IMR-90 (cell line): Measurements from ENCODE around the gene KDSR. TPM values are rescaled to one million over a fixed set of nuclear protein-coding genes. Genes with fewer than 3 reads are reported as not detected.

Source experiments
- ATAC-seq: fragments of 200-7000 bp; cut with Tn5 transposase; 2 replicates; pipeline ENCODE4 v1.9.1; 2020; ENCODE audit warnings: low read depth, mild to moderate bottlenecking, moderate library complexity
- BruUV-seq: library from RNA; stranded (reverse); fragments of 400-500 nt; replicated peaks from 2 replicates; lab custom pipeline; 2021; lab: Mats Ljungman, UMichigan
- CTCF ChIA-PET: fragments of 300-600 bp; formaldehyde crosslinking; extraction: SDS; loops from one replicate; lab custom pipeline; 2021; ENCODE audit warnings: antibody characterized with exemption; lab: Yijun Ruan, JAX
- POLR2A ChIA-PET: fragments of 300-600 bp; sonication (Branson Sonifier 250); formaldehyde crosslinking; loops from one replicate; lab custom pipeline; 2022; ENCODE audit warnings: antibody characterized with exemption; ENCODE audit not compliant: unreplicated experiment; lab: Charles Lee
- DNase-seq: peaks from one replicate; pipeline ENCODE4 v3.0.0; 2013
- H2AFZ ChIP-seq: replicated peaks from 2 replicates; pipeline ENCODE3; 2013; ENCODE audit warnings: low read length, mild to moderate bottlenecking; ENCODE audit not compliant: poor library complexity
- H2AK5ac ChIP-seq: 2 replicates; pipeline ENCODE4 v1.6.1; 2013; ENCODE audit warnings: low read depth, low read length, inconsistent platforms
- H2AK9ac ChIP-seq: replicated peaks from 2 replicates; pipeline ENCODE3; 2013; ENCODE audit warnings: mild to moderate bottlenecking, low read depth, low read length, moderate library complexity; ENCODE audit not compliant: poor library complexity
- H2BK120ac ChIP-seq: 2 replicates; pipeline ENCODE4 v1.6.1; 2013; ENCODE audit warnings: low read depth, low read length, inconsistent platforms
- H2BK15ac ChIP-seq: 3 replicates; pipeline ENCODE4 v1.6.1; 2013; ENCODE audit warnings: low read depth, low read length, inconsistent platforms
- H2BK20ac ChIP-seq: 2 replicates; pipeline ENCODE4 v1.6.1; 2013; ENCODE audit warnings: low read depth, mild to moderate bottlenecking, inconsistent platforms, low read length, moderate library complexity
- H2BK5ac ChIP-seq: 2 replicates; pipeline ENCODE4 v1.6.1; 2013; ENCODE audit warnings: mild to moderate bottlenecking, low read depth, low read length, inconsistent platforms; ENCODE audit not compliant: poor library complexity, severe bottlenecking
- H3K14ac ChIP-seq: replicated peaks from 2 replicates; pipeline ENCODE4 v1.6.1; 2013; ENCODE audit warnings: low read depth, low read length, inconsistent platforms
- H3K18ac ChIP-seq: 2 replicates; pipeline ENCODE4 v1.6.1; 2013; ENCODE audit warnings: low read depth, low read length, control low read depth
- H3K23ac ChIP-seq: 2 replicates; pipeline ENCODE4 v1.6.1; 2013; ENCODE audit warnings: low read depth, low read length, inconsistent platforms
- H3K27ac ChIP-seq: 2 replicates; pipeline ENCODE4 v1.5.1; 2013; ENCODE audit warnings: mild to moderate bottlenecking, control low read depth, low read length; ENCODE audit not compliant: insufficient read depth
- H3K27me3 ChIP-seq: 2 replicates; pipeline ENCODE4 v1.6.1; 2013; ENCODE audit warnings: low read length; ENCODE audit not compliant: control insufficient read depth, insufficient read depth
- H3K36me3 ChIP-seq: 2 replicates; pipeline ENCODE4 v1.6.1; 2013; ENCODE audit warnings: low read length, mixed read lengths; ENCODE audit not compliant: control insufficient read depth, insufficient read depth
- H3K4ac ChIP-seq: 2 replicates; pipeline ENCODE4 v1.6.1; 2013; ENCODE audit warnings: low read depth, low read length, inconsistent platforms
- H3K4me1 ChIP-seq: 2 replicates; pipeline ENCODE4 v1.6.1; 2013; ENCODE audit warnings: low read length, mixed read lengths; ENCODE audit not compliant: control insufficient read depth, insufficient read depth
- H3K4me2 ChIP-seq: 2 replicates; pipeline ENCODE4 v1.6.1; 2013; ENCODE audit warnings: low read depth, mild to moderate bottlenecking, control low read depth, low read length, moderate library complexity
- H3K4me3 ChIP-seq: 2 replicates; pipeline ENCODE4 v1.5.1; 2013; ENCODE audit warnings: low read depth, mild to moderate bottlenecking, control low read depth, low read length, moderate library complexity; ENCODE audit not compliant: insufficient read depth
- H3K56ac ChIP-seq: 2 replicates; pipeline ENCODE4 v1.6.1; 2013; ENCODE audit warnings: low read length, inconsistent platforms; ENCODE audit not compliant: insufficient read depth; ENCODE audit errors: extremely low read depth
- H3K79me1 ChIP-seq, 2 experiments: 2 replicates each; pipeline ENCODE4 v1.6.1; 2013; ENCODE audit warnings: low read length in 2 of 2, inconsistent platforms in 1 of 2, low read depth in 1 of 2
- H3K9ac ChIP-seq: 2 replicates; pipeline ENCODE4 v1.6.1; 2013; ENCODE audit warnings: low read depth, low read length, control low read depth
- H3K9me1 ChIP-seq: 2 replicates; pipeline ENCODE4 v1.6.1; 2013; ENCODE audit warnings: low read length, inconsistent platforms; ENCODE audit not compliant: insufficient read depth
- H3K9me3 ChIP-seq: 2 replicates; pipeline ENCODE4 v1.6.1; 2013; ENCODE audit warnings: low read length; ENCODE audit not compliant: control insufficient read depth, insufficient read depth
- H4K20me1 ChIP-seq: 2 replicates; pipeline ENCODE4 v1.6.1; 2013; ENCODE audit warnings: low read length, inconsistent platforms; ENCODE audit not compliant: insufficient read depth
- H4K5ac ChIP-seq: 2 replicates; pipeline ENCODE4 v1.6.1; 2013; ENCODE audit warnings: mild to moderate bottlenecking, low read depth, low read length, control low read depth
- H4K8ac ChIP-seq, 2 experiments: 2 replicates each; pipeline ENCODE4 v1.6.1; 2013; ENCODE audit warnings: low read depth in 2 of 2, low read length in 2 of 2, control low read depth in 1 of 2, inconsistent platforms in 1 of 2
- H4K91ac ChIP-seq: 2 replicates; pipeline ENCODE4 v1.6.1; 2013; ENCODE audit warnings: low read depth, low read length, inconsistent platforms; ENCODE audit not compliant: insufficient read depth
- CEBPB ChIP-seq: IDR thresholded peaks from 2 replicates; pipeline ENCODE4 v1.6.1; 2012; ENCODE audit warnings: low read depth, low read length, improper control_type of control experiment
- CHD1 ChIP-seq: IDR thresholded peaks from 2 replicates; pipeline ENCODE4 v1.6.1; 2012; ENCODE audit warnings: low read depth, low read length, improper control_type of control experiment
- FOS ChIP-seq: fragments of 150-350 bp; IDR thresholded peaks from 2 replicates; pipeline ENCODE4 v1.6.1; 2016; ENCODE audit warnings: low read depth, low read length
- MAFK ChIP-seq: IDR thresholded peaks from 2 replicates; pipeline ENCODE4 v1.6.1; 2012; ENCODE audit warnings: low read depth, low read length, improper control_type of control experiment
- MAZ ChIP-seq: IDR thresholded peaks from 2 replicates; pipeline ENCODE4 v1.6.1; 2012; ENCODE audit warnings: low read depth, mild to moderate bottlenecking, low read length, improper control_type of control experiment, moderate library complexity, borderline replicate concordance
- MXI1 ChIP-seq: IDR thresholded peaks from 2 replicates; pipeline ENCODE4 v1.6.1; 2012; ENCODE audit warnings: low read depth, mild to moderate bottlenecking, low read length, moderate library complexity, borderline replicate concordance
- NFE2L2 ChIP-seq: fragments of 150-350 bp; IDR thresholded peaks from 2 replicates; pipeline ENCODE4 v1.6.1; 2016; ENCODE audit warnings: low read depth, mild to moderate bottlenecking, low read length
- POLR2A ChIP-seq: IDR thresholded peaks from 2 replicates; pipeline ENCODE4 v1.6.1; 2012; ENCODE audit warnings: mild to moderate bottlenecking, low read depth, low read length
- RAD21 ChIP-seq: IDR thresholded peaks from 2 replicates; pipeline ENCODE4 v1.6.1; 2012; ENCODE audit warnings: low read length, improper control_type of control experiment
- RCOR1 ChIP-seq: IDR thresholded peaks from 2 replicates; pipeline ENCODE4 v1.6.1; 2012; ENCODE audit warnings: mild to moderate bottlenecking, low read length, improper control_type of control experiment; ENCODE audit not compliant: insufficient replicate concordance
- RFX5 ChIP-seq: IDR thresholded peaks from 2 replicates; pipeline ENCODE4 v1.8.0; 2012; ENCODE audit warnings: low read depth, mild to moderate bottlenecking, low read length, moderate library complexity
- SMC3 ChIP-seq: fragments of 150-350 bp; IDR thresholded peaks from 2 replicates; pipeline ENCODE4 v1.6.1; 2016; ENCODE audit warnings: low read depth, mild to moderate bottlenecking, antibody characterized with exemption, low read length, moderate library complexity
- WGBS, 2 experiments: methylation state at CpG; one replicate each; pipeline versions ENCODE4 v1.1.5 to v1.1.7; 2013; ENCODE audit warnings: missing lambda C conversion rate in 2 of 2; ENCODE audit not compliant: insufficient read length in 1 of 2; ENCODE audit errors: extremely low coverage in 2 of 2; 5-methylcytosine and 5-hydroxymethylcytosine counted together
- dilution Hi-C: fragments of 300-500 bp; cut with HindIII; formaldehyde crosslinking; loops from one replicate; pipeline ENCODE4 v1.14.3; 2018; ENCODE audit warnings: low sequenced_read_pairs; ENCODE audit not compliant: unreplicated experiment
- in situ Hi-C: fragments of 300-500 bp; cut with MboI; formaldehyde crosslinking; loops from 3 replicates; pipeline ENCODE4 v1.14.3; 2019; ENCODE audit warnings: low sequenced_read_pairs, inconsistent platforms, mixed read lengths
- intact Hi-C: fragments of 100-400 bp; cut with micrococcal nuclease; formaldehyde crosslinking; loops from 2 replicates; pipeline ENCODE4 v1.10.0; 2022
- polyA plus RNA-seq, 3 experiments: library from polyadenylated mRNA; depleted of rRNA; stranded (reverse); fragments of >200 nt; gene quantifications; 2 replicates each; pipeline ENCODE4 v1.2.3, GENCODE V29; 2012; ENCODE audit warnings: low replicate concordance in 1 of 3
- total RNA-seq: library from RNA; depleted of rRNA; stranded (reverse); fragments of >200 nt; gene quantifications from 2 replicates; pipeline ENCODE4 v1.2.3, GENCODE V29; 2012
- TF ChIP-seq, protein P1 (sequence below): conservative IDR thresholded peaks from 2 replicates; pipeline ENCODE4 v1.5.1; 2012; ENCODE audit warnings: mild to moderate bottlenecking, low read depth, low read length, improper control_type of control experiment
- TF ChIP-seq, protein P2 (sequence below): fragments of 150-350 bp; IDR thresholded peaks from 2 replicates; pipeline ENCODE4 v1.6.1; 2017; ENCODE audit warnings: mild to moderate bottlenecking, antibody characterized with exemption, low read length, low read depth
- TF ChIP-seq, protein P3 (sequence below): fragments of 150-350 bp; IDR thresholded peaks from 2 replicates; pipeline ENCODE4 v1.6.1; 2016; ENCODE audit warnings: low read depth, mild to moderate bottlenecking, low read length, moderate library complexity, borderline replicate concordance

Gene KDSR
- total and polyA plus RNA-seq, 2 of the 4 experiments (the other 2 are of a cell fraction) = 21.5 to 21.9 TPM

DNA sequence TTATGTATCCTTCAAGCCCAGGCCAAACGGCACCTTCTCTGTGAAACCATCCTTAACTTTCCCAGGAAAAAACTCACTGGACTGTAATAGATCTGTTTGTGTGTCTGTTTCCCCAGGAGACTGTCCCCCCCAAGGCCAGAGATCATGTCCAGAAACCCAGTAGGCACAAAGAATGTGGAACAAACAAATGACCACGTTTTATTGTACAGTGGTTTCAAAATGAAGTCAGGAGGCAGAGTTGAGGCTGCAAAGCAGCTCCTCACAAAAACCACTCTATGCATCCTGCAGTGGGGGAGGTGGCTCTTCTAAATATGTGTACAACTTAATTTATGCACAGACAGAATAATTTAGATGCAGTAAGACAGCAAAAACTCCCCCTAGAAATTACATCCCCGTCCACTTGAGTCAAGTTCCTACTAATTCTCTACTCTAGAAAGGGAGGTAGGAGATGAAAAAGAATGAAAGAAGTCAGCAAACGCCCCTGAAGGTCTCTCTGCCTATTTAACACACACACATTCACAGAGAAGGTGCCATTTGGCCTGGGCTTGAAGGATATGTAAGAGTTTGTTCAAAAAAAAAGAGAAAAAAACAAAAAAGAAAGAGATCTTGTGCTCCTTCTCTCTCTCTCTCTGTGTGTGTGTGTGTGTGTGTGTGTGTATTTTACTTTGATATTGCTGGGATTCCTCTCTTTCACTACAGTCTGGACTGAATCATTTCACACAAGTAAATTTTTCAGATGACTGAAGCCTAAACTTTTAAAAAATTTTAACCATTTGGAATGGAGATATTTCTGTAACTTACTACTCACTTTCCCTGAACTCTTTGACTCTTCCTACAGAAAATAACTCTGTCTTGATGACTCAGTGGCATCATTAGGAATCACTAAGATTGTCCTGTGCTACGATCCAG lies 66.9 kb downstream of the KDSR start:
- intact Hi-C loops = no loop called here
- CTCF ChIA-PET = no interaction called here
- Histone ChIP-seq H4K91ac (no peak overlapping the region), H3K4ac (no peak overlapping the region), H3K9me3 (no peaks in the 10 kb centered on the region), H3K4me3 (no peak overlapping the region), H3K14ac (no peak overlapping the region), H3K9ac (no peak overlapping the region), H2BK5ac (no peak overlapping the region), H2AK9ac (no peak overlapping the region), H3K79me1 (no peaks in the 10 kb centered on the region), H2BK20ac (no peak overlapping the region), H4K5ac (no peak overlapping the region), H2AFZ (no peak overlapping the region), H3K27me3 (no peaks in the 10 kb centered on the region), H2BK15ac (no peak overlapping the region), H3K4me1 (no peaks in the 10 kb centered on the region; the same call in 1 of the 2 replicates), H3K9me1 (no peaks in the 10 kb centered on the region; the same call in 1 of the 2 replicates), H3K27ac (no peak overlapping the region), H4K20me1 (no peaks in the 10 kb centered on the region), H3K36me3 (no peaks in the 10 kb centered on the region), H2BK120ac (no peak overlapping the region), H3K23ac (no peak overlapping the region), H3K4me2 (no peak overlapping the region), H4K8ac (no peak overlapping the region), H3K56ac (no peak overlapping the region), H2AK5ac (no peak overlapping the region), H3K18ac (no peak overlapping the region)
- ATAC-seq (peak; percentile 54), DNase-seq (peak; percentile 31)
- dilution Hi-C loops = no loop called here
- WGBS, 2 experiments = 40% methylated on average over 1 of the region's 5 CpGs; no CpG with 5 or more reads in 1 of the 2 experiments
- in situ Hi-C loops = no loop called here
- BruUV-seq = no TSS peak
- POLR2A ChIA-PET = no interaction called here
- no peak for TF ChIP-seq CHD1
- TF ChIP-seq NFE2L2 = no peak
- TF ChIP-seq, protein P1, sequence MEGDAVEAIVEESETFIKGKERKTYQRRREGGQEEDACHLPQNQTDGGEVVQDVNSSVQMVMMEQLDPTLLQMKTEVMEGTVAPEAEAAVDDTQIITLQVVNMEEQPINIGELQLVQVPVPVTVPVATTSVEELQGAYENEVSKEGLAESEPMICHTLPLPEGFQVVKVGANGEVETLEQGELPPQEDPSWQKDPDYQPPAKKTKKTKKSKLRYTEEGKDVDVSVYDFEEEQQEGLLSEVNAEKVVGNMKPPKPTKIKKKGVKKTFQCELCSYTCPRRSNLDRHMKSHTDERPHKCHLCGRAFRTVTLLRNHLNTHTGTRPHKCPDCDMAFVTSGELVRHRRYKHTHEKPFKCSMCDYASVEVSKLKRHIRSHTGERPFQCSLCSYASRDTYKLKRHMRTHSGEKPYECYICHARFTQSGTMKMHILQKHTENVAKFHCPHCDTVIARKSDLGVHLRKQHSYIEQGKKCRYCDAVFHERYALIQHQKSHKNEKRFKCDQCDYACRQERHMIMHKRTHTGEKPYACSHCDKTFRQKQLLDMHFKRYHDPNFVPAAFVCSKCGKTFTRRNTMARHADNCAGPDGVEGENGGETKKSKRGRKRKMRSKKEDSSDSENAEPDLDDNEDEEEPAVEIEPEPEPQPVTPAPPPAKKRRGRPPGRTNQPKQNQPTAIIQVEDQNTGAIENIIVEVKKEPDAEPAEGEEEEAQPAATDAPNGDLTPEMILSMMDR = no peak
- TF ChIP-seq POLR2A = no peak
- TF ChIP-seq, protein P2, sequence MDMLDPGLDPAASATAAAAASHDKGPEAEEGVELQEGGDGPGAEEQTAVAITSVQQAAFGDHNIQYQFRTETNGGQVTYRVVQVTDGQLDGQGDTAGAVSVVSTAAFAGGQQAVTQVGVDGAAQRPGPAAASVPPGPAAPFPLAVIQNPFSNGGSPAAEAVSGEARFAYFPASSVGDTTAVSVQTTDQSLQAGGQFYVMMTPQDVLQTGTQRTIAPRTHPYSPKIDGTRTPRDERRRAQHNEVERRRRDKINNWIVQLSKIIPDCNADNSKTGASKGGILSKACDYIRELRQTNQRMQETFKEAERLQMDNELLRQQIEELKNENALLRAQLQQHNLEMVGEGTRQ = no peak
- no peak for TF ChIP-seq SMC3
- no peak for TF ChIP-seq MAFK
- TF ChIP-seq, protein P3, sequence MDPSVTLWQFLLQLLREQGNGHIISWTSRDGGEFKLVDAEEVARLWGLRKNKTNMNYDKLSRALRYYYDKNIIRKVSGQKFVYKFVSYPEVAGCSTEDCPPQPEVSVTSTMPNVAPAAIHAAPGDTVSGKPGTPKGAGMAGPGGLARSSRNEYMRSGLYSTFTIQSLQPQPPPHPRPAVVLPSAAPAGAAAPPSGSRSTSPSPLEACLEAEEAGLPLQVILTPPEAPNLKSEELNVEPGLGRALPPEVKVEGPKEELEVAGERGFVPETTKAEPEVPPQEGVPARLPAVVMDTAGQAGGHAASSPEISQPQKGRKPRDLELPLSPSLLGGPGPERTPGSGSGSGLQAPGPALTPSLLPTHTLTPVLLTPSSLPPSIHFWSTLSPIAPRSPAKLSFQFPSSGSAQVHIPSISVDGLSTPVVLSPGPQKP = no peak
- TF ChIP-seq CEBPB = no peak
- TF ChIP-seq RAD21 = no peak
- no peak for TF ChIP-seq MXI1
- no peak for TF ChIP-seq FOS
- no peak for TF ChIP-seq MAZ
- no peak for TF ChIP-seq RCOR1
- TF ChIP-seq RFX5 = no peak
